ENCODE results near the gene GPR146. TPM values are rescaled to one million over a fixed set of nuclear protein-coding genes. Genes with fewer than 3 reads are reported as not detected.
"Not testable (repeated sequence)": the region's sequence is repeated elsewhere in the genome, so short reads cannot be mapped to it uniquely, and the experiment has no call there.

The GPR146 gene
- 1 to 10 TPM; 4.7 to 5.6 TPM for total RNA-seq

GRCh38 chr7:1044189-1045068 lies at the start of gene GPR146:
GPR146 (plus strand) TSS chr7:1044546; CDS start chr7:1057516, 12,970 bp downstream.
- Mint-ChIP-seq H3K9me3 (ENCODE audit: low read depth) (no peaks in the 10 kb centered on the region), H3K36me3 (ENCODE audit: low read depth) (peaks cover 3% of the 10 kb centered on the region), H3K4me1 (peaks cover 61% of the 10 kb centered on the region), H3K27ac (peak within 1 kb of the TSS; percentile 73), H3K4me3 (peak within 1 kb of the TSS; percentile 78), H3K27me3 (no peaks in the 10 kb centered on the region)
- CTCF ChIA-PET, result interaction anchor here (0.5 to 2.7 kb wide), 11 partner anchors 9 to 756 kb away, joined by 3 to 15 read pairs (median 3); no protein-coding TSS in a partner anchor
- peak; percentile 88 for ATAC-seq
- POLR2A ChIA-PET, result no interaction called here
- intact Hi-C loops (cut with DNase I, micrococcal nuclease), result loop anchor here in 1 of 2 experiments (5.0 to 10.0 kb wide), 13 partner anchors 67 to 1798 kb away; partner anchors contain the start of genes COX19, GET4, GNA12 and MICALL2
- peak; percentile 96 for DNase-seq

- no peak for DNase-seq
- Mint-ChIP-seq H3K27ac (no peak overlapping the region), H3K9me3 (ENCODE audit: low read depth) (no peaks in the 10 kb centered on the region), H3K36me3 (ENCODE audit: low read depth) (no peaks in the 10 kb centered on the region), H3K27me3 (no peaks in the 10 kb centered on the region), H3K4me1 (peaks cover 3% of the 10 kb centered on the region), H3K4me3 (no peak overlapping the region)
- ChIA-PET POLR2A (no interaction called here), CTCF (interaction anchor here (0.7 to 7.3 kb wide), 10 partner anchors 24 to 180 kb away, joined by 3 to 135 read pairs (median 3); no protein-coding TSS in a partner anchor)
- intact Hi-C loops (cut with DNase I, micrococcal nuclease), result no loop called here
- no peak for ATAC-seq
Observed at GRCh38 chr7:994592-995308, 49.6 kb upstream of the GPR146 start.

GRCh38 chr7:995571-995970 lies 48.8 kb upstream of the GPR146 start:
- intact Hi-C loops (cut with DNase I, micrococcal nuclease), result no loop called here
- no peak for DNase-seq
- Mint-ChIP-seq H3K27ac (no peak overlapping the region), H3K4me3 (no peak overlapping the region), H3K9me3 (ENCODE audit: low read depth) (no peaks in the 10 kb centered on the region), H3K27me3 (no peaks in the 10 kb centered on the region), H3K36me3 (ENCODE audit: low read depth) (no peaks in the 10 kb centered on the region), H3K4me1 (peaks cover 3% of the 10 kb centered on the region)
- no peak for ATAC-seq
- ChIA-PET POLR2A (no interaction called here), CTCF (interaction anchor here (0.7 to 7.3 kb wide), 4 partner anchors 24 to 130 kb away, joined by 3 to 135 read pairs (median 3); no protein-coding TSS in a partner anchor)

GRCh38 chr7:996079-996872 lies 48.1 kb upstream of the GPR146 start:
- no peak for ATAC-seq
- intact Hi-C loops (cut with DNase I, micrococcal nuclease), result no loop called here

GRCh38 chr7:997404-998395 lies 46.6 kb upstream of the GPR146 start:
- ChIA-PET CTCF (interaction anchor here (0.6 to 7.3 kb wide), 7 partner anchors 46 to 1274 kb away, joined by 3 to 135 read pairs (median 3); partner anchors contain the start of gene GPR146), POLR2A (no interaction called here)
- peaks cover 3% of the 10 kb centered on the region for H3K4me1 Mint-ChIP-seq
- no peaks in the 10 kb centered on the region for H3K27me3 Mint-ChIP-seq
- H3K36me3 Mint-ChIP-seq (ENCODE audit: low read depth), result no peaks in the 10 kb centered on the region
- no peak overlapping the region for H3K27ac Mint-ChIP-seq
- no peak for DNase-seq
- H3K4me3 Mint-ChIP-seq, result no peak overlapping the region
- intact Hi-C loops (cut with DNase I, micrococcal nuclease), result no loop called here
- no peak for ATAC-seq
- no peaks in the 10 kb centered on the region for H3K9me3 Mint-ChIP-seq (ENCODE audit: low read depth)

More at GRCh38 chr7:996079-996872, 48.1 kb upstream of the GPR146 start:
- Mint-ChIP-seq H3K36me3 (ENCODE audit: low read depth) (no peaks in the 10 kb centered on the region), H3K27ac (no peak overlapping the region), H3K4me3 (no peak overlapping the region), H3K9me3 (ENCODE audit: low read depth) (no peaks in the 10 kb centered on the region), H3K27me3 (no peaks in the 10 kb centered on the region), H3K4me1 (peaks cover 3% of the 10 kb centered on the region)
- CTCF ChIA-PET, result interaction anchor here (7.3 kb wide), 1 partner anchor 69 kb away, joined by 135 read pairs; no protein-coding TSS in a partner anchor
- no peak for DNase-seq
- POLR2A ChIA-PET, result no interaction called here

- H3K36me3 Mint-ChIP-seq (ENCODE audit: low read depth), result peaks cover 1% of the 10 kb centered on the region
- no peak for ATAC-seq
- no peak overlapping the region for H3K4me3 Mint-ChIP-seq
Observed at GRCh38 chr7:999149-999879, 45.0 kb upstream of the GPR146 start.

GRCh38 chr7:999941-1000935 lies 44.1 kb upstream of the GPR146 start:
- ATAC-seq (no peak), DNase-seq (no peak)
- no peak overlapping the region for H3K27ac Mint-ChIP-seq
- intact Hi-C loops (cut with DNase I, micrococcal nuclease), result no loop called here
- H3K4me3 Mint-ChIP-seq, result no peak overlapping the region
- ChIA-PET POLR2A (no interaction called here), CTCF (interaction anchor here (2.1 kb wide), 1 partner anchor 65 kb away, joined by 8 read pairs; no protein-coding TSS in a partner anchor)
- no peaks in the 10 kb centered on the region for H3K4me1 Mint-ChIP-seq
- no peaks in the 10 kb centered on the region for H3K9me3 Mint-ChIP-seq (ENCODE audit: low read depth)
- H3K36me3 Mint-ChIP-seq (ENCODE audit: low read depth), result peaks cover 1% of the 10 kb centered on the region
- no peaks in the 10 kb centered on the region for H3K27me3 Mint-ChIP-seq

More at GRCh38 chr7:999149-999879, 45.0 kb upstream of the GPR146 start:
- Mint-ChIP-seq H3K9me3 (ENCODE audit: low read depth) (no peaks in the 10 kb centered on the region), H3K27me3 (no peaks in the 10 kb centered on the region), H3K4me1 (no peaks in the 10 kb centered on the region), H3K27ac (no peak overlapping the region)
- CTCF ChIA-PET, result interaction anchor here (1.1 to 2.1 kb wide), 2 partner anchors 66 to 178 kb away, joined by 4 to 8 read pairs; no protein-coding TSS in a partner anchor
- no peak for DNase-seq
- intact Hi-C loops (cut with DNase I, micrococcal nuclease), result no loop called here
- POLR2A ChIA-PET, result no interaction called here

- H3K9me3 Mint-ChIP-seq (ENCODE audit: low read depth); H3K36me3 Mint-ChIP-seq (ENCODE audit: low read depth); H3K27ac Mint-ChIP-seq; H3K4me3 Mint-ChIP-seq; H3K27me3 Mint-ChIP-seq; H3K4me1 Mint-ChIP-seq; POLR2A ChIA-PET; intact Hi-C loops (cut with DNase I, micrococcal nuclease); CTCF ChIA-PET: not testable (repeated sequence)
- peak; percentile 45 for DNase-seq
- ATAC-seq, result peak; percentile 63
Observed at GRCh38 chr7:1001069-1001770, 43.1 kb upstream of the GPR146 start.

- H3K36me3 Mint-ChIP-seq (ENCODE audit: low read depth); ATAC-seq; H3K9me3 Mint-ChIP-seq (ENCODE audit: low read depth); intact Hi-C loops (cut with DNase I, micrococcal nuclease); DNase-seq; POLR2A ChIA-PET; H3K27ac Mint-ChIP-seq; H3K4me3 Mint-ChIP-seq; H3K4me1 Mint-ChIP-seq; CTCF ChIA-PET; H3K27me3 Mint-ChIP-seq: not testable (repeated sequence)
Observed at GRCh38 chr7:1002026-1002425, 42.3 kb upstream of the GPR146 start.

Data from activated CD4-positive, alpha-beta T cell treated with anti-CD3 and anti-CD28 coated beads for 36 hours (primary cell).